ENCODE measurements around the gene CA10. TPM values are rescaled to one million over a fixed set of nuclear protein-coding genes. Genes with fewer than 3 reads are reported as not detected.

The CA10 gene
- total RNA-seq, 3 donors from 2014 or later = 0.46 to 1.2 (median 0.64) TPM

- H3K4me1 ChIP-seq (ENCODE audit: low read depth) = no peaks in the 10 kb centered on the region
- no peaks in the 10 kb centered on the region for H3K9me3 ChIP-seq
- DNase-seq (no peak), ATAC-seq (no peak)
- H3K4me3 ChIP-seq = no peak overlapping the region
- H3K36me3 ChIP-seq (ENCODE audit: low read depth) = no peaks in the 10 kb centered on the region
- intact Hi-C loops (cut with DNase I, micrococcal nuclease) = loop anchor here in 1 of 2 donors (10.0 kb wide), 1 partner anchor 615 kb away; no protein-coding TSS in a partner anchor
- TF ChIP-seq CTCF (IDR thresholded peaks at IDR 0.05) = no peak
Observed at GRCh38 chr17:52079496-52079895, 79.0 kb downstream of the CA10 start.

GRCh38 chr17:52071712-52072111 is 86.8 kb downstream of the CA10 start:
- Histone ChIP-seq H3K4me3 (no peak overlapping the region), H3K9me3 (peaks cover 4% of the 10 kb centered on the region), H3K36me3 (ENCODE audit: low read depth) (no peaks in the 10 kb centered on the region), H3K4me1 (ENCODE audit: low read depth) (no peaks in the 10 kb centered on the region)
- ATAC-seq = no peak
- TF ChIP-seq CTCF (IDR thresholded peaks at IDR 0.05) = no peak
- intact Hi-C loops (cut with DNase I, micrococcal nuclease) = loop anchor here in 1 of 2 donors (10.0 kb wide), 1 partner anchor 607 kb away; no protein-coding TSS in a partner anchor
- DNase-seq = no peak

- ATAC-seq (no peak), DNase-seq (no peak)
- peaks cover 4% of the 10 kb centered on the region for H3K9me3 ChIP-seq
- intact Hi-C loops (cut with DNase I, micrococcal nuclease) = no loop called here
- H3K4me1 ChIP-seq (ENCODE audit: low read depth) = no peaks in the 10 kb centered on the region
- H3K36me3 ChIP-seq (ENCODE audit: low read depth) = no peaks in the 10 kb centered on the region
- TF ChIP-seq CTCF (IDR thresholded peaks at IDR 0.05) = no peak
- H3K4me3 ChIP-seq = no peak overlapping the region
Observed at GRCh38 chr17:52064791-52065211, 93.7 kb downstream of the CA10 start.

- TF ChIP-seq CTCF (IDR thresholded peaks at IDR 0.05) = no peak
- intact Hi-C loops (cut with DNase I, micrococcal nuclease) = no loop called here
- ATAC-seq (no peak), DNase-seq (no peak)
- Histone ChIP-seq H3K36me3 (ENCODE audit: low read depth) (no peaks in the 10 kb centered on the region), H3K4me3 (no peak overlapping the region), H3K9me3 (no peaks in the 10 kb centered on the region), H3K4me1 (ENCODE audit: low read depth) (no peaks in the 10 kb centered on the region)
Observed at GRCh38 chr17:52049496-52049895, 109.0 kb downstream of the CA10 start.

GRCh38 chr17:52049051-52049450 is 109.5 kb downstream of the CA10 start:
- Histone ChIP-seq H3K36me3 (ENCODE audit: low read depth) (no peaks in the 10 kb centered on the region), H3K4me1 (ENCODE audit: low read depth) (no peaks in the 10 kb centered on the region), H3K9me3 (no peaks in the 10 kb centered on the region), H3K4me3 (no peak overlapping the region)
- no peak for ATAC-seq
- intact Hi-C loops (cut with DNase I, micrococcal nuclease) = no loop called here
- DNase-seq = no peak
- TF ChIP-seq CTCF (IDR thresholded peaks at IDR 0.05) = no peak
